OCI-LY7 (cell line): Measurements from ENCODE around the gene DYNLT2B. TPM values are rescaled to one million over a fixed set of nuclear protein-coding genes. Genes with fewer than 3 reads are reported as not detected.

Experiments
- BruUV-seq: library from RNA; stranded (reverse); fragments of 400-500 nt; replicated peaks from 2 replicates; lab custom pipeline; 2021; lab: Mats Ljungman, UMichigan
- CTCF ChIA-PET: fragments of 300-600 bp; sonication (Branson Sonifier 250); formaldehyde crosslinking; loops from one replicate; lab custom pipeline; 2022; ENCODE audit warnings: antibody characterized with exemption; ENCODE audit not compliant: unreplicated experiment; lab: Charles Lee
- POLR2A ChIA-PET: fragments of 300-600 bp; sonication (Branson Sonifier 250); formaldehyde crosslinking; loops from one replicate; lab custom pipeline; 2022; ENCODE audit warnings: antibody characterized with exemption; lab: Charles Lee
- DNase-seq: peaks from one replicate; pipeline ENCODE4 v3.0.0-alpha.2; 2015; ENCODE audit warnings: low spot score
- H2AFZ ChIP-seq: fragments of 200-600 bp; sonication (generic), shearing (Covaris generic); 2 replicates; pipeline ENCODE4 v1.6.1; 2014; ENCODE audit warnings: mild to moderate bottlenecking, antibody characterized with exemption, low read length, moderate library complexity
- H3K27ac ChIP-seq: fragments of 200-600 bp; sonication (generic); 2 replicates; pipeline ENCODE4 v1.5.1; 2014; ENCODE audit warnings: mixed run types, low read depth, mild to moderate bottlenecking, moderate library complexity, low read length, inconsistent platforms; ENCODE audit not compliant: poor library complexity, severe bottlenecking
- H3K36me3 ChIP-seq: fragments of 200-600 bp; sonication (generic); 2 replicates; pipeline ENCODE4 v1.6.1; 2014; ENCODE audit warnings: mild to moderate bottlenecking, antibody characterized with exemption, low read length, moderate library complexity, mixed read lengths; ENCODE audit not compliant: insufficient read depth
- H3K4me1 ChIP-seq: fragments of 200-600 bp; sonication (generic); 2 replicates; pipeline ENCODE4 v1.5.1; 2014; ENCODE audit warnings: mild to moderate bottlenecking, low read length; ENCODE audit not compliant: insufficient read depth, poor library complexity, severe bottlenecking
- H3K4me2 ChIP-seq: fragments of 200-600 bp; sonication (generic); 2 replicates; pipeline ENCODE4 v1.6.1; 2014; ENCODE audit warnings: mild to moderate bottlenecking, low read length
- H3K4me3 ChIP-seq: fragments of 200-600 bp; sonication (generic); 2 replicates; pipeline ENCODE4 v1.5.1; 2014; ENCODE audit warnings: mild to moderate bottlenecking, low read depth, low read length; ENCODE audit not compliant: poor library complexity, severe bottlenecking
- H3K79me2 ChIP-seq: fragments of 200-600 bp; sonication (generic); 2 replicates; pipeline ENCODE4 v1.6.1; 2016; ENCODE audit warnings: low read depth, mild to moderate bottlenecking, low read length, moderate library complexity, mixed read lengths; ENCODE audit not compliant: insufficient read depth
- H3K9me2 ChIP-seq: fragments of 200-600 bp; sonication (generic); 2 replicates; pipeline ENCODE4 v1.6.1; 2016; ENCODE audit warnings: mild to moderate bottlenecking, low read length, mixed read lengths; ENCODE audit not compliant: insufficient read depth
- H3K9me3 ChIP-seq: fragments of 200-600 bp; sonication (generic); 2 replicates; pipeline ENCODE4 v1.6.1; 2014; ENCODE audit warnings: mild to moderate bottlenecking, mixed run types, low read length, mixed read lengths
- H4K20me1 ChIP-seq: fragments of 200-600 bp; sonication (generic); 2 replicates; pipeline ENCODE4 v1.6.1; 2014; ENCODE audit warnings: mild to moderate bottlenecking, antibody characterized with exemption, low read length, moderate library complexity, mixed read lengths; ENCODE audit not compliant: insufficient read depth
- EZH2phosphoT487 ChIP-seq: fragments of 200-600 bp; sonication (generic); IDR thresholded peaks from 2 replicates; pipeline ENCODE4 v1.6.1; 2018; ENCODE audit warnings: low read depth, borderline replicate concordance, mild to moderate bottlenecking, mixed run types, antibody characterized with exemption, low read length, moderate library complexity, mixed read lengths
- intact Hi-C: fragments of 100-400 bp; cut with micrococcal nuclease; formaldehyde crosslinking; loops from one replicate; pipeline ENCODE4 v1.10.0; 2022; ENCODE audit not compliant: unreplicated experiment
- total RNA-seq, 2 experiments: library from RNA; depleted of rRNA in 1 of 2; stranded (reverse); fragments of >200 nt in 1 of 2; shearing (Covaris generic) in 1 of 2; gene quantifications; 2 replicates each; pipeline ENCODE4 v1.2.3, GENCODE V29; 2014 to 2022
- TF ChIP-seq, protein P1 (sequence below): fragments of 200-600 bp; sonication (generic); conservative IDR thresholded peaks from 2 replicates; pipeline ENCODE4 v1.5.1; 2014; ENCODE audit warnings: mild to moderate bottlenecking, antibody characterized with exemption, low read length, moderate library complexity, mixed read lengths

DYNLT2B gene
- total RNA-seq, 2 experiments from 2014 or later, result 17.9 to 21.5 TPM

GRCh38 chr3:196298521-196298920 lies 19.5 kb downstream of the DYNLT2B start:
- H3K9me2 ChIP-seq, result no peaks in the 10 kb centered on the region
- intact Hi-C loops, result no loop called here
- H3K4me3 ChIP-seq, result no peak overlapping the region
- no peaks in the 10 kb centered on the region for H3K4me1 ChIP-seq
- no peaks in the 10 kb centered on the region for H4K20me1 ChIP-seq
- no peaks in the 10 kb centered on the region for H3K9me3 ChIP-seq
- DNase-seq, result no peak
- H3K36me3 ChIP-seq, result no peaks in the 10 kb centered on the region
- no peak overlapping the region for H2AFZ ChIP-seq
- no peak overlapping the region for H3K4me2 ChIP-seq
- POLR2A ChIA-PET, result no interaction called here
- CTCF ChIA-PET, result no interaction called here
- no peak for TF ChIP-seq EZH2phosphoT487
- TF ChIP-seq, protein P1, sequence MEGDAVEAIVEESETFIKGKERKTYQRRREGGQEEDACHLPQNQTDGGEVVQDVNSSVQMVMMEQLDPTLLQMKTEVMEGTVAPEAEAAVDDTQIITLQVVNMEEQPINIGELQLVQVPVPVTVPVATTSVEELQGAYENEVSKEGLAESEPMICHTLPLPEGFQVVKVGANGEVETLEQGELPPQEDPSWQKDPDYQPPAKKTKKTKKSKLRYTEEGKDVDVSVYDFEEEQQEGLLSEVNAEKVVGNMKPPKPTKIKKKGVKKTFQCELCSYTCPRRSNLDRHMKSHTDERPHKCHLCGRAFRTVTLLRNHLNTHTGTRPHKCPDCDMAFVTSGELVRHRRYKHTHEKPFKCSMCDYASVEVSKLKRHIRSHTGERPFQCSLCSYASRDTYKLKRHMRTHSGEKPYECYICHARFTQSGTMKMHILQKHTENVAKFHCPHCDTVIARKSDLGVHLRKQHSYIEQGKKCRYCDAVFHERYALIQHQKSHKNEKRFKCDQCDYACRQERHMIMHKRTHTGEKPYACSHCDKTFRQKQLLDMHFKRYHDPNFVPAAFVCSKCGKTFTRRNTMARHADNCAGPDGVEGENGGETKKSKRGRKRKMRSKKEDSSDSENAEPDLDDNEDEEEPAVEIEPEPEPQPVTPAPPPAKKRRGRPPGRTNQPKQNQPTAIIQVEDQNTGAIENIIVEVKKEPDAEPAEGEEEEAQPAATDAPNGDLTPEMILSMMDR, result no peak
- H3K27ac ChIP-seq, result no peak overlapping the region
- H3K79me2 ChIP-seq, result no peaks in the 10 kb centered on the region
- no TSS peak for BruUV-seq

DNA sequence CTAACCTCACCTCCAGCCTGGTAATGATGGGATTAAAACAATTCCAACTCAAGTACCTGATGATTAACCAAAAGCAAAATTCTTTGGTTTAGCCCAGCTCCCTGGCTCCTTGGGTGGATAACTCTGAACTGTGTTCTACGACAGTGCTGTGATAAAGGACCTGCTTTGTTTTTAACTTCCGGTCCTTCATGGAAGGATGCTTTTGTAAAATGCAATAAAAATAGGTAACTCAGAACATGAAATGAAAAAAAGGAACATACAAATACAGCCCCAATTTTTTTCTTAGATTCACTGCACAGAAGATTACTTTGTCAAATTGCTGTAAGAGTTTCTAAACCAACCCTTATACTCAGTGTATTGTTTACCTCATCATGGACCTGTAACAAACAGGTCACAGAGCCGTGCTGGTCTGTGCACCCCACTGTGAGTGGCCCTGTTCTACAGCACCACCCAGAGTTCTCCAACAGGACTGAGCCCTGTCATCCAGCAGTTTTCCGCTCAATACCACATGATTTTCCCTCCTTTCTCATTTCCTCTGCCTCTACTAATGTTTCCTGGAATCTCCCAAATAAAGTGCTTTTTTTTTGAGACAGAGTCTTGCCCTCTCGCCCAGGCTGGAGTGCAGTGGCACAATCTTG lies 25.6 kb downstream of the DYNLT2B start:
- Histone ChIP-seq H3K27ac (peak overlapping the region; percentile 33), H4K20me1 (no peaks in the 10 kb centered on the region), H3K4me1 (peaks cover 21% of the 10 kb centered on the region), H3K79me2 (peaks cover 5% of the 10 kb centered on the region; the same call in 1 of the 2 replicates), H3K36me3 (no peaks in the 10 kb centered on the region), H3K9me3 (no peaks in the 10 kb centered on the region), H3K4me2 (peak overlapping the region; percentile 60), H2AFZ (no peak overlapping the region), H3K4me3 (peak overlapping the region; percentile 8), H3K9me2 (no peaks in the 10 kb centered on the region)
- intact Hi-C loops, result no loop called here
- BruUV-seq, result no TSS peak
- CTCF ChIA-PET, result no interaction called here
- POLR2A ChIA-PET, result interaction anchor here (0.5 to 1.0 kb wide), 2 partner anchors 235 to 888 kb away, joined by 3 read pairs; no protein-coding TSS in a partner anchor
- peak; percentile 74 for DNase-seq
- TF ChIP-seq, protein P1, result peak; percentile 61
- TF ChIP-seq EZH2phosphoT487, result no peak

GRCh38 chr3:196288141-196288460 lies 29.9 kb downstream of the DYNLT2B start:
- CTCF ChIA-PET, result no interaction called here
- BruUV-seq, result TSS peak; percentile 92
- POLR2A ChIA-PET, result no interaction called here
- H3K4me1 ChIP-seq, result peaks cover 29% of the 10 kb centered on the region
- H3K36me3 ChIP-seq, result no peaks in the 10 kb centered on the region
- peak overlapping the region; percentile 89 for H3K4me3 ChIP-seq
- H2AFZ ChIP-seq, result peak overlapping the region; percentile 97
- peaks cover 11% of the 10 kb centered on the region; the same call in 1 of the 2 replicates for H3K79me2 ChIP-seq
- H3K4me2 ChIP-seq, result peak overlapping the region; percentile 100
- intact Hi-C loops, result no loop called here
- peak overlapping the region; percentile 23 for H3K27ac ChIP-seq
- TF ChIP-seq, protein P1, result no peak
- no peak for TF ChIP-seq EZH2phosphoT487
- no peak for DNase-seq
- no peaks in the 10 kb centered on the region for H4K20me1 ChIP-seq
- H3K9me2 ChIP-seq, result no peaks in the 10 kb centered on the region
- no peaks in the 10 kb centered on the region for H3K9me3 ChIP-seq
